Testis (tissue), 3 donors: Measurements from ENCODE around the gene PLPPR3. TPM values are rescaled to one million over a fixed set of nuclear protein-coding genes. Genes with fewer than 3 reads are reported as not detected.

Experiments
- DNase-seq: peaks from one replicate; pipeline ENCODE4 v3.0.0-alpha.2; 2019
- H3K27ac ChIP-seq, 2 donors: fragments of 200-600 bp; sonication (generic); one replicate each; pipeline ENCODE4 v1.5.1; 2019
- H3K27me3 ChIP-seq: fragments of 200-600 bp; sonication (generic); one replicate; pipeline ENCODE4 v1.5.1; 2019
- H3K36me3 ChIP-seq: fragments of 200-600 bp; sonication (generic); one replicate; pipeline ENCODE4 v1.5.1; 2017; ENCODE audit warnings: low read depth; ENCODE audit errors: missing control alignments
- H3K4me1 ChIP-seq: fragments of 200-600 bp; sonication (generic); one replicate; pipeline ENCODE4 v1.5.1; 2019
- H3K4me3 ChIP-seq, 2 donors: fragments of 200-600 bp; sonication (generic); one replicate each; pipeline ENCODE4 v1.5.1; 2017 to 2019
- H3K9me3 ChIP-seq: fragments of 200-600 bp; sonication (generic); one replicate; pipeline ENCODE4 v1.5.1; 2017
- POLR2A ChIP-seq: fragments of 450-650 bp; IDR thresholded peaks from one replicate; pipeline ENCODE4 v1.6.1; 2017; ENCODE audit warnings: antibody characterized with exemption, mild to moderate bottlenecking, moderate library complexity
- WGBS, 2 donors: methylation state at CpG; one replicate each; pipeline ENCODE4 v1.1.5; 2018; 5-methylcytosine and 5-hydroxymethylcytosine counted together
- intact Hi-C: fragments of 100-400 bp; cut with DNase I; formaldehyde crosslinking; loops from one replicate; pipeline ENCODE4 v1.15.1; 2023; ENCODE audit warnings: low total_unique reads
- polyA plus RNA-seq: library from polyadenylated mRNA; stranded (reverse); fragments of 350-450 nt; fragmentation: Illumina TruSeq; extraction: RNeasy Lipid Tissue Mini Kit (QIAGEN cat#74804); gene quantifications from one replicate; pipeline ENCODE4 v1.2.3, GENCODE V29; 2014; ENCODE audit warnings: low read depth, low replicate concordance; ENCODE audit not compliant: insufficient read depth
- total RNA-seq, 2 donors: library from RNA; depleted of rRNA; stranded (reverse); fragments of >200 nt; gene quantifications; one replicate each; pipeline ENCODE4 v1.2.3, GENCODE V29; 2016
- TF ChIP-seq, protein P1 (sequence below), 3 experiments: fragments of 450-650 bp in 2 of 3; fragments of 200-600 bp in 1 of 3; sonication (generic) in 1 of 3; IDR thresholded peaks; one replicate each; pipeline ENCODE4 v1.5.1; 2016 to 2019; ENCODE audit warnings: antibody characterized with exemption in 3 of 3, mild to moderate bottlenecking in 2 of 3, moderate library complexity in 1 of 3

PLPPR3 gene
- total and polyA plus RNA-seq, 3 donors from 2014 or later: 2.7 to 20.1 (median 16.9) TPM

DNA sequence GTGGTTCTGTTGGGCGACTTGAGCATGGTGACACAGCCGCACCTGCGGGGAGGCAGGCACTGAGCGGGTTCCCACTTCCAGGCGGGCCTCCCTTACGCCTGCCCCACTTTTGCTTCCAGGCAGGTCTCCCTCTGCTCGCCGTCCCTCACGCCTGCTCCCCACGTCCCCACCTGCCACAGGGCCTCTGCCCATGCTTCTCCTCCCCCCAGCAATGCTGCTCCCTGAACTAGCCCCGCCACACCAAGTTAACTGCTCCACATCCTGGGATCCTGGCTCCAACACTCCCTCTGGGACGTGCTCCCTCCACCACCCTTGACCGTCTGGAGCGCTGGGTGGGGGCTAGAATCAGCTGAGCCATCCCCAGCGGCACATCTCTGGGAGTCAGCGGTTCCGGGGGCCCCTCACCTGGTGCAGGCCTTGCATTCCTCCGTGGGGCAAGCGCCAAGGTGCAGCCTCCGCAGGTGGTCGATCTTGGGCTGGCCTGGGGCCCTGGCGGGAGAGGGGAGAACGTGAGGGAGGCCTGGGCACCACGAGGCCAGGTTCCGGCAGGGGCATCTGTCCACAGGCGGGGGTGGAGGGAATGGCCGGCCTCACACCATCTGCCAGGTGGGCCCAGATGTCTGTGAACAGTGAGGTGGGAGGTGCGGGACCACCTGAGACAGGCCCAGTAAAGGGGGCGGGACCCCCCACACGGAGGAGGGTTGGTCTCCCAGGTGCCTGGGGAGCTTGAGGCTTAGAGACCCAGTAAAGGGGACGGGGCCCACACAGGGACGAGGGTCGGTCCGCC, 46.9 kb upstream of the PLPPR3 start:
- Histone ChIP-seq H3K27me3 (no peaks in the 10 kb centered on the region), H3K36me3 (no peaks in the 10 kb centered on the region), H3K4me1 (peaks cover 17% of the 10 kb centered on the region), H3K4me3 (no peak overlapping the region), H3K27ac (peak overlapping the region; percentile 68 to 86), H3K9me3 (no peaks in the 10 kb centered on the region)
- TF ChIP-seq, protein P1, sequence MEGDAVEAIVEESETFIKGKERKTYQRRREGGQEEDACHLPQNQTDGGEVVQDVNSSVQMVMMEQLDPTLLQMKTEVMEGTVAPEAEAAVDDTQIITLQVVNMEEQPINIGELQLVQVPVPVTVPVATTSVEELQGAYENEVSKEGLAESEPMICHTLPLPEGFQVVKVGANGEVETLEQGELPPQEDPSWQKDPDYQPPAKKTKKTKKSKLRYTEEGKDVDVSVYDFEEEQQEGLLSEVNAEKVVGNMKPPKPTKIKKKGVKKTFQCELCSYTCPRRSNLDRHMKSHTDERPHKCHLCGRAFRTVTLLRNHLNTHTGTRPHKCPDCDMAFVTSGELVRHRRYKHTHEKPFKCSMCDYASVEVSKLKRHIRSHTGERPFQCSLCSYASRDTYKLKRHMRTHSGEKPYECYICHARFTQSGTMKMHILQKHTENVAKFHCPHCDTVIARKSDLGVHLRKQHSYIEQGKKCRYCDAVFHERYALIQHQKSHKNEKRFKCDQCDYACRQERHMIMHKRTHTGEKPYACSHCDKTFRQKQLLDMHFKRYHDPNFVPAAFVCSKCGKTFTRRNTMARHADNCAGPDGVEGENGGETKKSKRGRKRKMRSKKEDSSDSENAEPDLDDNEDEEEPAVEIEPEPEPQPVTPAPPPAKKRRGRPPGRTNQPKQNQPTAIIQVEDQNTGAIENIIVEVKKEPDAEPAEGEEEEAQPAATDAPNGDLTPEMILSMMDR (IDR thresholded peaks at IDR 0.05): no peak
- no peak for TF ChIP-seq POLR2A
- DNase-seq: no peak
- WGBS, 2 donors: 89 to 95% methylated on average over 30 to 34 of the region's 34 CpGs
- intact Hi-C loops: no loop called here

DNA sequence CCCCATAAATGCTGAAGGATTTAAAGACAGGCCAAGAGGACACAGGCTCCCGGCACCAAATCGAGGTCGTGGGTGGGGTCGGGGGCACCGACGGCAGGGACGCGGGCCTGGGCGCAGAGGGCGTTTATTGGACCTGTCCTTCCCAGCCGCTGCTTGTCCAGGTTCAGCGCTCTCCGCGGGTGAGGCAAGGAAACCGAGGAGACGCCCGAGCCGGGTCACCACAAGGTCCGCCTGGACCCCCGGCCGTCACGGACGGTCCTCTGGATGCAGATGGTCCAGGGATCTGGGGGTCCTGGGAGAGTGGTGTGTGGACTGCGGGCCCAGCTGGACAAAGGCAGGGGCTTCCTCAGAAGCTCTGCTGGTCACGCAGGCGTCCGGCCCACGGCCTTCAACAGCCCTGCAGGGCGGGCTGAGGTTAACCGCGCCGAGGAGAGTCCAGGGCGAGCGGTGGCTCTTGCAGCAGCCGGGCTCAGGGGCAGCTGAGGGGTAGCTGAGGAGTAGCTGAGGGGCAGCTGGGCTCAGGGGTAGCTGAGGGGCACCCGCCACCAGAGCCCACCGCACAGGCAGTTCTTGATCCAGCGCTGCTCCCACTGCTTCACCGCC, 46.2 kb upstream of the PLPPR3 start:
- no peaks in the 10 kb centered on the region for H3K36me3 ChIP-seq
- H3K27me3 ChIP-seq: no peaks in the 10 kb centered on the region
- intact Hi-C loops: no loop called here
- DNase-seq: no peak
- H3K9me3 ChIP-seq: no peaks in the 10 kb centered on the region
- 81 to 95% methylated on average over 6 to 37 of the region's 39 CpGs for WGBS, 2 donors
- H3K4me3 ChIP-seq: no peak overlapping the region
- H3K4me1 ChIP-seq: peaks cover 20% of the 10 kb centered on the region
- no peak for TF ChIP-seq POLR2A
- TF ChIP-seq, protein P1 (IDR thresholded peaks at IDR 0.05): no peak
- peak overlapping the region in 1 of 2 donors; percentile 86 for H3K27ac ChIP-seq

DNA sequence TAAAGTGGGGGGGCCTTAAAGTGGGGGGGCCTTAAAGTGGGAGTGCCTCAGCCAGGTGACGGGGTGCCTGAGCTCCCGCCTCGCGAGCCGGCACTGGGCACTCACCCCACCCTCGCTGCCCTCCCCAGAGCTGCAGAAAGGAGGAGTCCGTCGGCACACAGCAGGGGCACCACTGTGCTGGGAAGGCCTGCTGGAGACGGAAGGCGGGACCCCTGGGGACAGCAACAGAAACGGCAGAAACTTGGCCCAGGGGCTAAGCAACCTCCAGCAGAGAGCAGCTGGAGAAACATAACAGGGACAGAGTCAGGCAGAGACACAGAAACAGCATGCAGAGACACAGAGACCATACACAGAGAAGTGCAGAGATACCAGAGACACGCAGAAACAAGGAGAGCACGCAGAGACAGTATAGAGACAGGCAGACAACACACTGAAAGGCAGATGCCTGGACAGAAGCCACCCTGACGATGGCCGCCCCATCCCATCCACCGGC, 45.6 kb upstream of the PLPPR3 start:
- 76 to 79% methylated on average over 16 of the region's 16 CpGs for WGBS, 2 donors
- Histone ChIP-seq H3K9me3 (no peaks in the 10 kb centered on the region), H3K4me3 (no peak overlapping the region), H3K4me1 (peaks cover 23% of the 10 kb centered on the region), H3K36me3 (no peaks in the 10 kb centered on the region), H3K27ac (no peak overlapping the region), H3K27me3 (no peaks in the 10 kb centered on the region)
- DNase-seq: no peak
- TF ChIP-seq POLR2A: no peak
- TF ChIP-seq, protein P1 (IDR thresholded peaks at IDR 0.05): no peak
- intact Hi-C loops: no loop called here

DNA sequence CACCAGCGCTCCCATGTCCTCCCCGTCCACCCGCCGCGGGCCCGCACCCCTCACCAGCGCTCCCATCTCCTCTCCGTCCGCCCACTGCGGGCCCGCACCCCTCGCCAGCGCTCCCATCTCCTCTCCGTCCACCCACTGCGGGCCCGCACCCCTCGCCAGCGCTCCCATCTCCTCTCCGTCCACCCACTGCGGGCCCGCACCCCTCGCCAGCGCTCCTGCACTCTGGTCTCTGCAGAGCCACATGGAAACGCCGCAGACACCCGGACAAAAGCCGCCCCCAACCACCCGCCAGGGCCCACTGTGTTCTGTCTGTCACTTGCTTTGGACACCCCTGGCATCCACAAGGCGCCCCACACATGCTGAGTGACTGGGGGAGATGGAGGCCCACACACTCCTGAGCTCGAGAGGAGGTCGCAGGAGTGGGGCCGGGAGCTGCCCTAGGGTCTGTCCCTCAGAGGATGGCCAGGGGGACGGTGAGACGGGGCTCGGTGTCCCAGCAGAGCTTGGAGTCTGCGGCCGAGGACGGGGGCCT, 45.1 kb upstream of the PLPPR3 start:
- DNase-seq: no peak
- Histone ChIP-seq H3K27ac (no peak overlapping the region), H3K9me3 (no peaks in the 10 kb centered on the region), H3K4me3 (no peak overlapping the region), H3K4me1 (peaks cover 23% of the 10 kb centered on the region), H3K27me3 (no peaks in the 10 kb centered on the region), H3K36me3 (no peaks in the 10 kb centered on the region)
- WGBS, 2 donors: 84 to 90% methylated on average over 23 to 36 of the region's 38 CpGs
- TF ChIP-seq, protein P1 (IDR thresholded peaks at IDR 0.05): no peak
- TF ChIP-seq POLR2A: no peak
- intact Hi-C loops: no loop called here
